ENCODE results near the gene LAT. TPM values are rescaled to one million over a fixed set of nuclear protein-coding genes. Genes with fewer than 3 reads are reported as not detected.

LAT gene
- total and polyA plus RNA-seq, 2 of the 4 experiments (the other 2 are of a cell fraction): 0.18 to 7.4 TPM

DNA sequence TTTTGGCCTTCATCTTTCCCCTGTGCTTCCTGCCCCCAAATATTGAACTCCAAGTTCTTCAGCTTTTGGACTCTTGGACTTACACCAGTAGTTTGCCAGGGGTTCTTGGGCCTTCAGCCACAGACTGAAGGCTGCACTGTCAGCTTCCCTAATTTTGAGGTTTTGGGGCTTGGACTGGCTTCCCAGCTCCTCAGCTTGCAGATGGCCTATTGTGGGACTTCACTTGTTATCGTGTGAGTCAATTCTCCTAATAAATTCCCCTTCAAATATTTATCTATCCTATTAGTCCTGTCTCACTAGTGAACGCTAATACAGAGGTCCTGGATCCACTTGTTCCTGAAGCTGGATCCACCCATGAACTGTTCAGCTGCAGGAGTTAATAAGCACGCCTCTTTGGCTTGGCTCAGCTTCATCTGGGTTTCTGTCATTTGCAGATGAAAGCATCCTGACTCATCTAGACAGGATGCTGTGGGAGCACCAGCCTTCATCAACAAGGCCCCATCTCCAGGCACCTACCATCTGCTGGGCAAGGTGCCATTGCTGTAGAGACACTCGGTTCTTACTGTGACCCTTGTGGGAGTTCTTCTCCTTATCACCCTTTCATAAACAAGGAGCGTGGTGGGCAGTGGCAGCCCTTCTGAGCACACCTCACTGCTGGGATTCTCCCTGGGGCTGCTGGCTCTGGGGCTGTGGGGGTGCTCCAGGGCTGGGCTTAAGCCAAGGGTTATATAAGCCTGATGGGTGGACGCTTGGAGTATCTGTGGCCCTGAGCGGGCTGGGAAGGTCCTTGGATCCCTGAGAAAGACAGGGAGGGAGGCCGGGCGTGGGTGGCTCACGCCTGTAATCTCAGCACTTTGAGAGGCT lies 23.1 kb downstream of the LAT start:
- Histone ChIP-seq H4K5ac (ENCODE audit: low read depth, low read length) (no peak overlapping the region), H3K4me3 (ENCODE audit: insufficient read depth, low read depth, low read length) (no peak overlapping the region), H3K18ac (ENCODE audit: low read depth, low read length) (no peak overlapping the region), H2BK15ac (ENCODE audit: low read depth, low read length) (no peak overlapping the region), H3K27me3 (ENCODE audit: control insufficient read depth, insufficient read depth, low read length) (no peaks in the 10 kb centered on the region; the same call in none of the 2 replicates), H3K56ac (ENCODE audit: extremely low read depth, insufficient read depth, low read length) (no peak overlapping the region), H4K8ac (ENCODE audit: low read depth in 2 of 2, low read length in 2 of 2) (no peak overlapping the region), H2BK20ac (ENCODE audit: low read depth, low read length) (no peak overlapping the region), H3K14ac (replicated peaks; ENCODE audit: low read depth, low read length) (no peak overlapping the region), H3K36me3 (ENCODE audit: control insufficient read depth, insufficient read depth, low read length) (no peaks in the 10 kb centered on the region), H4K20me1 (ENCODE audit: insufficient read depth, low read length) (no peaks in the 10 kb centered on the region), H3K9me3 (ENCODE audit: control insufficient read depth, insufficient read depth, low read length) (no peaks in the 10 kb centered on the region), H2BK120ac (ENCODE audit: low read depth, low read length) (no peak overlapping the region), H3K23ac (ENCODE audit: low read depth, low read length) (no peak overlapping the region), H3K27ac (ENCODE audit: insufficient read depth, low read length) (no peak overlapping the region), H4K91ac (ENCODE audit: insufficient read depth, low read depth, low read length) (no peak overlapping the region), H2BK5ac (ENCODE audit: low read depth, low read length, poor library complexity, severe bottlenecking) (no peak overlapping the region), H2AK9ac (replicated peaks; ENCODE audit: low read depth, low read length, poor library complexity) (no peak overlapping the region), H2AFZ (replicated peaks; ENCODE audit: low read length, poor library complexity) (peak overlapping the region; percentile 47), H3K9me1 (ENCODE audit: insufficient read depth, low read length) (no peaks in the 10 kb centered on the region), H3K4me2 (ENCODE audit: low read depth, low read length) (no peak overlapping the region), H3K9ac (ENCODE audit: low read depth, low read length) (no peak overlapping the region), H2AK5ac (ENCODE audit: low read depth, low read length) (no peak overlapping the region), H3K79me1 (ENCODE audit: low read depth in 1 of 2, low read length in 2 of 2) (no peaks in the 10 kb centered on the region), H3K4me1 (ENCODE audit: control insufficient read depth, insufficient read depth, low read length) (peaks cover 2% of the 10 kb centered on the region; the same call in 1 of the 2 replicates), H3K4ac (ENCODE audit: low read depth, low read length) (no peak overlapping the region)
- no TSS peak for BruUV-seq (replicated peaks)
- ChIA-PET POLR2A (ENCODE audit: unreplicated experiment) (no interaction called here), CTCF (no interaction called here)
- peak; percentile 90 for DNase-seq
- WGBS, 2 experiments (ENCODE audit: extremely low coverage in 2 of 2, insufficient read length in 1 of 2): 20% methylated on average over 1 of the region's 10 CpGs; no CpG with 5 or more reads in 1 of the 2 experiments
- TF ChIP-seq MAZ (IDR thresholded peaks at IDR 0.05; ENCODE audit: borderline replicate concordance, low read depth, low read length): 0 out of 2 replicates have a peak, but pooled peaks have one; percentile 18
- peak; percentile 31; the same call in 1 of the 2 replicates for TF ChIP-seq MXI1 (IDR thresholded peaks at IDR 0.05; ENCODE audit: borderline replicate concordance, low read depth, low read length)
- TF ChIP-seq, protein P1, sequence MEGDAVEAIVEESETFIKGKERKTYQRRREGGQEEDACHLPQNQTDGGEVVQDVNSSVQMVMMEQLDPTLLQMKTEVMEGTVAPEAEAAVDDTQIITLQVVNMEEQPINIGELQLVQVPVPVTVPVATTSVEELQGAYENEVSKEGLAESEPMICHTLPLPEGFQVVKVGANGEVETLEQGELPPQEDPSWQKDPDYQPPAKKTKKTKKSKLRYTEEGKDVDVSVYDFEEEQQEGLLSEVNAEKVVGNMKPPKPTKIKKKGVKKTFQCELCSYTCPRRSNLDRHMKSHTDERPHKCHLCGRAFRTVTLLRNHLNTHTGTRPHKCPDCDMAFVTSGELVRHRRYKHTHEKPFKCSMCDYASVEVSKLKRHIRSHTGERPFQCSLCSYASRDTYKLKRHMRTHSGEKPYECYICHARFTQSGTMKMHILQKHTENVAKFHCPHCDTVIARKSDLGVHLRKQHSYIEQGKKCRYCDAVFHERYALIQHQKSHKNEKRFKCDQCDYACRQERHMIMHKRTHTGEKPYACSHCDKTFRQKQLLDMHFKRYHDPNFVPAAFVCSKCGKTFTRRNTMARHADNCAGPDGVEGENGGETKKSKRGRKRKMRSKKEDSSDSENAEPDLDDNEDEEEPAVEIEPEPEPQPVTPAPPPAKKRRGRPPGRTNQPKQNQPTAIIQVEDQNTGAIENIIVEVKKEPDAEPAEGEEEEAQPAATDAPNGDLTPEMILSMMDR (conservative IDR thresholded peaks at IDR 0.05; ENCODE audit: low read depth, low read length): no peak
- TF ChIP-seq RCOR1 (IDR thresholded peaks at IDR 0.05; ENCODE audit: insufficient replicate concordance, low read length): peak; percentile 66
- dilution Hi-C loops (cut with HindIII; ENCODE audit: low sequenced_read_pairs, unreplicated experiment): no loop called here
- ATAC-seq (ENCODE audit: low read depth): peak; percentile 79
- in situ Hi-C loops (cut with MboI; ENCODE audit: low sequenced_read_pairs): no loop called here
- intact Hi-C loops (cut with micrococcal nuclease): no loop called here
